HAP-1 (cell line): ENCODE data around the gene TMEM235.

Source experiments
- DNase-seq, 2 experiments: peaks; one replicate each; pipeline ENCODE4 v3.0.0-alpha.2; 2016 to 2020; ENCODE audit warnings: low spot score in 2 of 2
- H3K27me3 ChIP-seq: fragments of 250-450 bp; sonication (Bioruptor Pico); 2 replicates; pipeline ENCODE4 v1.5.1; 2020; ENCODE audit warnings: low read depth, mild to moderate bottlenecking, moderate library complexity
- H3K36me3 ChIP-seq: fragments of 250-450 bp; sonication (Bioruptor Pico); replicated peaks from 2 replicates; pipeline ENCODE4 v1.5.1; 2020; ENCODE audit warnings: mild to moderate bottlenecking
- H3K4me1 ChIP-seq: fragments of 250-450 bp; sonication (Bioruptor Pico); 2 replicates; pipeline ENCODE4 v1.5.1; 2020; ENCODE audit warnings: mild to moderate bottlenecking
- H3K4me3 ChIP-seq: fragments of 250-450 bp; sonication (Bioruptor Pico); 2 replicates; pipeline ENCODE4 v1.5.1; 2020; ENCODE audit warnings: mild to moderate bottlenecking, moderate library complexity
- H3K9me3 ChIP-seq: fragments of 250-450 bp; sonication (Bioruptor Pico); 2 replicates; pipeline ENCODE4 v1.5.1; 2020; ENCODE audit warnings: mild to moderate bottlenecking, moderate library complexity
- in situ Hi-C: fragments of 300-500 bp; cut with MboI; formaldehyde crosslinking; loops from 3 replicates; pipeline ENCODE4 v1.14.3; 2020; ENCODE audit warnings: low sequenced_read_pairs, inconsistent platforms, mixed read lengths

TMEM235 gene

GRCh38 chr17:78237401-78238012 lies 6.1 kb downstream of the TMEM235 start:
- Histone ChIP-seq H3K27me3 (peaks cover 2% of the 10 kb centered on the region), H3K4me3 (no peak overlapping the region), H3K36me3 (no peaks in the 10 kb centered on the region), H3K9me3 (no peaks in the 10 kb centered on the region), H3K4me1 (no peaks in the 10 kb centered on the region)
- no peak for DNase-seq
- in situ Hi-C loops = no loop called here

- no peaks in the 10 kb centered on the region for H3K36me3 ChIP-seq
- no peak for DNase-seq
- in situ Hi-C loops = no loop called here
- H3K4me3 ChIP-seq = no peak overlapping the region
- H3K4me1 ChIP-seq = no peaks in the 10 kb centered on the region
- no peaks in the 10 kb centered on the region for H3K9me3 ChIP-seq
- H3K27me3 ChIP-seq = no peaks in the 10 kb centered on the region
These were observed 7.5 kb downstream of the TMEM235 start for GRCh38 chr17:78238823-78239488.

GRCh38 chr17:78239489-78239931 lies 8.1 kb downstream of the TMEM235 start:
- Histone ChIP-seq H3K9me3 (no peaks in the 10 kb centered on the region), H3K4me3 (no peak overlapping the region), H3K36me3 (no peaks in the 10 kb centered on the region), H3K4me1 (no peaks in the 10 kb centered on the region), H3K27me3 (no peaks in the 10 kb centered on the region)
- no peak for DNase-seq
- in situ Hi-C loops = no loop called here

- DNase-seq = no peak
- Histone ChIP-seq H3K4me3 (no peak overlapping the region), H3K9me3 (no peaks in the 10 kb centered on the region), H3K36me3 (no peaks in the 10 kb centered on the region), H3K4me1 (no peaks in the 10 kb centered on the region), H3K27me3 (no peaks in the 10 kb centered on the region)
- in situ Hi-C loops = no loop called here
These were observed 8.7 kb downstream of the TMEM235 start for GRCh38 chr17:78240012-78240655.

DNA sequence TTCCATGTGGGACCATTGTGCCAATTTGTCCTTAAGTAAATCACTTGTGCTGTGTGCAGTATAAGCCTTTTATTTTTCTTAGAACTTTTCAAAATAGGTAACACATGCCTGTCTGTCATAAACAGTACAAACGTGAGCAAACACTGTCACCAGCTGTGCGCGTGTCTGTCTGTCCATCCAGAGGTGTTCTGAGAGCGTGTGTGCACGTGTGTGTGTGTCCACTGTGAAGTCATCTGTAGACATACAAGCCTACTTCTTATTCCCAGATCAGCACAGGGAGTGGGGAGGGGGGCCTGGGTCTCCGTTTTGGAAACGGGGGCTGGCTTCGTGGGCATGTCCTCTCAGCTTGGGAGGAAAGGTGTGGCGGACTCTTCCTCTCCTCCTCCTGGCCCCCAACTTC lies 9.4 kb downstream of the TMEM235 start:
- Histone ChIP-seq H3K9me3 (no peaks in the 10 kb centered on the region), H3K4me3 (no peak overlapping the region), H3K36me3 (no peaks in the 10 kb centered on the region), H3K27me3 (no peaks in the 10 kb centered on the region), H3K4me1 (no peaks in the 10 kb centered on the region)
- in situ Hi-C loops = no loop called here
- DNase-seq = no peak

DNA sequence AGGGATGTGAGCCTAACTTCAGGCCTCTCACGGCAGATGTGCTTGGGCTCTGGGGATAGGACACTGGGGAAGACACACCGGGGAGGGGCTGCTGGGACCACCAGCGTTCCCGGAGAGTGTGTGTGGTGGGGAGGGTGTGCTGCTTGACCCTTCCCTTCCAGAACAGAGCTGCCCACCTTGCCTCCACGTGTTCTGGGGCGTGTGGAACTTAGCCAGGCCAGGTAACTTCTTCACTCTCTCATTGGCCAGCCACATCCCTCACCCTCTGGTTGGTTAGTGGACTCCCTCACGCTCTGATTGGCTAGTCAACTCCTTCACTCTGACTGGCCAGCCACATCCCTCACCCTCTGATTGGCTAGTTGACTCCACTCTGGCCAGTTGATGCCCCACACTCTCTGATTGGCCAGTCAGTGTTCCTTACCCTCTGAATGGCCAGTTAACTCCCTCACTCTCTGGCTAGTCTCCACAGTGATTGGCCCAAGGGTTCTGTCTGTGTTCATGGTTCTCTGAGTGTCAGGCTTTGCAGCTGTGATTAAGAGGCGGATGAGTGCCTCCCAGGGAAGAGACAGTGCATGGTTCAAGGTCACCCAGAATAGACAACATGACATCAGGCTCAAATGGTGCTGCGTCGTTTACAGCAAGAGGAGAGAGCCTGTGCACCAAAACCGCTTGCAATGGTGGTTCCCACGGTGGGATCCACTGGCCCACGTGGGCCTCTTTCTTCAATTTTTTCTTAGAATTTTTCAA lies 10.0 kb downstream of the TMEM235 start:
- no peaks in the 10 kb centered on the region for H3K27me3 ChIP-seq
- H3K4me1 ChIP-seq = no peaks in the 10 kb centered on the region
- DNase-seq = peak; percentile 22 to 64
- no peak overlapping the region for H3K4me3 ChIP-seq
- no peaks in the 10 kb centered on the region for H3K36me3 ChIP-seq
- no peaks in the 10 kb centered on the region for H3K9me3 ChIP-seq
- in situ Hi-C loops = no loop called here

DNA sequence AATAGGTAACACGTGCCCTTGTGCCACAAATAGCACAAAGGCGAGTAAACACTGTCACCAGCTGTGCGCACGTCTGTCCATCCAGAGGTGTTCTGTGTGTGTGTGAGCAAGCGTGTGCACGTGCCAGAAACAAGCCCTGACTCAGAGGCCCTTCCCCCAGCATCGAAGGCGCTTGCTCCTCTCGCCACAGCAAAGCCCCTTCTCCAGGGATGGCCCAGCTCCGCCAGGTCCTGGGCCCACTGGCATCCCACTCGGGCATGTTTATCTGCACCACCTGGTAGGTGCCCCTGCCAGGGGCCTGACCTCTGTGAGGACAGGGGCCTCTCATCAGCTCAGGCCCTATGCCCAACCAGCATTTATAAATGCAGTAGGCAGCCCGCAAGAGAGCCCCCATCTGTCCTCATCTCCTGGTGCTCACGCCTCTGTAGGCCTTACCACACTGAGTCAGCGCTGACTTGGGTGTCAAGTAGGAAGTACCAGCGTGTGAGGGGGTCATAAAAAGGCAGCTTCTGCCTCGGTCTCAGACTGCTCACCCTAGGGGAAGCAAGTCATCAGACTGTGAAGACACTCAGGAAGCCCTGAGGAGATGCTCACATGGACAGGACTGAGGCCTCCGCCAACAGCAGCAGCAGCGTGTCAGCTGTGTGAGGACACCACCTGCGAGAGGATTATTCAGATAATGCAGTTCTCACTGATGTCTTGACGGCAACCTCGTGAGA lies 10.8 kb downstream of the TMEM235 start:
- DNase-seq = no peak
- no peaks in the 10 kb centered on the region for H3K9me3 ChIP-seq
- no peaks in the 10 kb centered on the region for H3K36me3 ChIP-seq
- no peak overlapping the region for H3K4me3 ChIP-seq
- H3K4me1 ChIP-seq = no peaks in the 10 kb centered on the region
- in situ Hi-C loops = no loop called here
- no peaks in the 10 kb centered on the region for H3K27me3 ChIP-seq

- Histone ChIP-seq H3K27me3 (no peaks in the 10 kb centered on the region), H3K4me1 (no peaks in the 10 kb centered on the region), H3K9me3 (no peaks in the 10 kb centered on the region), H3K4me3 (no peak overlapping the region), H3K36me3 (no peaks in the 10 kb centered on the region)
- DNase-seq = no peak
- in situ Hi-C loops = no loop called here
These were observed 15.9 kb downstream of the TMEM235 start for GRCh38 chr17:78247304-78247703.

DNA sequence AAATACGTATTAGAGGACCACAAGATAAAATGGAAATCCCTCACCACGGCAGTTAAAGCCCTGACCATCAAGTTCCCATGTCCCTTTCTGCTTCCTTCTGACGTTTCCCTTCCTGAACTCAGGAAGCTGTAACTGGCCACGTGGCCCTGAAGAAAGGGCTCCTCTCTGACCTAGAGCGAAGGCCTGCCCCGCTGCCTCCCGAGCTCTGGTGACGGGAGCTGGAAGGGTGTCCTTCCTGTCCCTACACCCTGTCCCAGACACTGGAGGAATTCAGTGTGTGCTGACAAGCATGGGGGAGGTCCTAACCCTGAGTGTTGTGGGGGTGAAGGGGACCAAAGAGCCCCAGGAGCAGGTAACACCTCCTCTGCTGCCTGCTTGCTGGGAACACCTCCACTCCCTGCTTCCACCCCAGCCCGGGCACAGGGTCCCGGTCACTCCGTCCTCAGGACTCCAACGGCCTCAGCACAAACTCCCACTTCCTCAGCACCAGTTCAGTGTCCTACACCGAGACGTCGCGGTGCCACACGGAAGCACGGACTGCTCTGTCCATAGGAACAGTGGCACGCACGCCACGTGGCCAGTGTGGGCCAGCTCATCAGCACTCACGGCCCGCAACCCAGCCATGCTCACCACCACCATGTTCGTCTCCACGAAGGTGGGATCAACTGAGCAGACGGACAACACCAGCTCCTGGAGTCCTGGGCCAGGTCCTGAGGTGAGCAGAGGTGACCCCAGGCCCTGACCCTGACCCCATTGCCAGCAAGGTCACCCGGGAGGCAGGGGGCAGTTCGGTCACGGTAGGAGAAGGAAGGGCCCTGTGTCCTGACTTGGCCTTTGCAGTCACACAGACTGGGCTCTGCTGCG lies 16.9 kb downstream of the TMEM235 start:
- no peaks in the 10 kb centered on the region for H3K4me1 ChIP-seq
- no peak for DNase-seq
- in situ Hi-C loops = no loop called here

DNA sequence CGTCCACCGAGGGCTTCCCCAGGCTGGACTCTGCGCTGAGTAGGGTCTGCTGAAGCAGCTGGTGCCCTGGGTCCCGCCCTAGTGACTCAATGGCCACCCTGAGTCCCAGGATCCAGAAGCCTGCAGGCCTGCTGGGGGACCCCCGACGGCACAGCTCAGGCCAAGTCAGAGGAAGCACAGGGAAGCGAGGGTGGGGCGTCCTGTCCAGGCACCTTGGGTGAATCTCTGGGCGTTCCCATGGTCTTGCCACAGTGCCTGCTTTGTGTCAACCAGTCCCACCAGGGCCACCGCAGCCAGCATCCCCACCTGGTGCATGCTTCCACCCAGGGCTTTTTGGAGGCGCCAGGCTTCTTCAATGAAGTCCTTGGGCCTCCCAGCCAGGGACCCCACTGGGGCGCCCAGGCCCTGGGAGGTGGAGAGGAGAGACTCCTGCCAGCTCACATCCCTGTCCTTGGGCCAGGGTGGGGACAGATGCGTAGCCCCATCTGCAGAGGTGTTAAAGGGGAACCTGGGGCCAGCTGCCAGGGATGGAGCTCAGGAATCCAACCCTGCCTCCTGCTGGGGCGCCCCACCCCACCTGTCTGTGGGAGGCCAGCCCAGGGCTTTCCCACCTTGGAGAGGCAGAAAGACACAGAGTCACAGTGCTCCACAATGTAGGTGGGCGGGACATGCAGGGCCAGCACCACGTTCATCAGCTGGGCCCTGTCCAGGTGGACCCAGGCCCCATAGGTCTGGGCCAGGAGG lies 17.8 kb downstream of the TMEM235 start:
- H3K27me3 ChIP-seq = no peaks in the 10 kb centered on the region
- H3K4me1 ChIP-seq = no peaks in the 10 kb centered on the region
- in situ Hi-C loops = no loop called here
- H3K36me3 ChIP-seq = no peaks in the 10 kb centered on the region
- DNase-seq = no peak
- no peak overlapping the region for H3K4me3 ChIP-seq
- H3K9me3 ChIP-seq = no peaks in the 10 kb centered on the region

More for the DNA sequence above, 16.9 kb downstream of the TMEM235 start:
- Histone ChIP-seq H3K36me3 (no peaks in the 10 kb centered on the region), H3K27me3 (no peaks in the 10 kb centered on the region), H3K4me3 (no peak overlapping the region), H3K9me3 (no peaks in the 10 kb centered on the region)

DNA sequence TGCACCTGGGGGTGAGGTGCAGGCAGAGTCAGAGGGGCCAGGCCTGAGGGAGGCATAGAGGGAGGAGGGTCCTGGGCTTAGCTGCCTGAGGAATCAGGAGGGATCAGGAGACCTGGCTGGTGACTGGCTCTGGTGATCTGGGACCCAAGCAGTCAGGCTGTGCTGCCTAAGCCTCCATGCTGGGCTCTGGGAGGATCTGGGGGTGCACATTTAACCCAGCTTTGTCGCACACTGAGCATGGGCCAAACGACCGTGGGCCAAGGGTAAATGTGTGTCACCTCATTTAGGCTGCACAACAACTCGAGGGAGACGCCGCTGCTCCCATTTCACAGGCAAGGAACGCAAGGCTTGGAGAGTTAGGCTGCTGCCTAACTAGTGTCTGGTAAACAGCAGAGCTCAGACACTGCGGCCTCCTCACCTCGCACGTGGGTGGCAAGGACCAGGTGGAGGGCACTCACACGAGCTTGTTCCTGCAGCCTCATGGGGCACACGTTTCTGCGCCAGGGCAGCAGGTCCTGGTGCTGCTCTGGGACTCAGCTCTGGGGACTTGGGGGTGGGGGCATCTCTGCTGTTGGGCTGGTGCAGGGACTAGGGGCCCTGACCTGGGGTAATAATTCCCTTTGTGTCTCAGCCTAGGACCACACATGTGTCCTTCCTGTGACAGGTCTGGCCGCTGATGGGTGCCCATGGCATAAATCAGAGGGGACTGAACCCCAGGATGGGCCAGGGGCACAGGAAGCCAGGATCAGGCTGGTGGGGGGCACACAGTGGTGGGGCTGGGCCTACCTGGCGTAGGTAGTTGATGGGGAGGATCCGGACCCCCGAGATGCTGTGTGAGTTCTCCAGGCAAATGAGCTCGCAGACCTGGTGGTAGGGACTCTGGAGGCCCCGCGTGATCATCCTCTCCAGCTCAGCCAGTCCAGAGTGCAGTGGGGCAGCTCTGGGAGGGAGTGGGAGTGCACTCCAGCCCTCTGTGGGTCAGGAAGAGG lies 18.7 kb downstream of the TMEM235 start:
- Histone ChIP-seq H3K4me1 (no peaks in the 10 kb centered on the region), H3K36me3 (no peaks in the 10 kb centered on the region), H3K9me3 (no peaks in the 10 kb centered on the region), H3K27me3 (no peaks in the 10 kb centered on the region), H3K4me3 (no peak overlapping the region)
- in situ Hi-C loops = no loop called here
- no peak for DNase-seq
